Glomerular endothelial cell (primary cell): ENCODE measurements around the gene SUCLA2. TPM values are rescaled to one million over a fixed set of nuclear protein-coding genes. Genes with fewer than 3 reads are reported as not detected.
"Not testable (repeated sequence)": the region's sequence is repeated elsewhere in the genome, so short reads cannot be mapped to it uniquely, and the experiment has no call there.

ENCODE experiments used
- DNase-seq: peaks from one replicate; pipeline ENCODE4 v3.0.0-alpha.2; 2011; ENCODE audit warnings: low read depth, low spot score; ENCODE audit errors: extremely low read depth
- total RNA-seq: library from RNA; depleted of rRNA; stranded (reverse); fragments of >200 nt; gene quantifications from 2 replicates; pipeline ENCODE4 v1.2.3, GENCODE V29; 2015

Gene SUCLA2
- total RNA-seq, 1 donor from 2014 or later = 25.3 TPM

DNA sequence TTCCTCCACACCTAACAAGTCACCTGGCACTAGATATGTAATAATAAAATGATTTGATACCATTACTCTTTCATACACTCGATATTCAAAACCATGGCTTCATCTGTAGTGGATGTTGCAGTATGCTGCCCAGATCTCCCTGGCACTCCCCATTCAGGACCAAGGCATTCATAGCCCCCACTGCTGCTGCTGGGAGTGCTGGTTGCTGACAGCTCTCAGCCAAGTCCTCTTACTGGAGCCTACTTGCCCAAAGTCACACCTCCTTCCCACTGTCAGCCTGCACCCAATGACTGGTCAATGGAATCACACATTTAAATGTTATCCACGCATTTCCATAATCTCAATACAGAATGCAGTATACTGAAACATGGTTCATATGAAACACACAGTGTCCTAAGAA lies 3.7 kb downstream of the SUCLA2 start:
- no peak for DNase-seq

DNA sequence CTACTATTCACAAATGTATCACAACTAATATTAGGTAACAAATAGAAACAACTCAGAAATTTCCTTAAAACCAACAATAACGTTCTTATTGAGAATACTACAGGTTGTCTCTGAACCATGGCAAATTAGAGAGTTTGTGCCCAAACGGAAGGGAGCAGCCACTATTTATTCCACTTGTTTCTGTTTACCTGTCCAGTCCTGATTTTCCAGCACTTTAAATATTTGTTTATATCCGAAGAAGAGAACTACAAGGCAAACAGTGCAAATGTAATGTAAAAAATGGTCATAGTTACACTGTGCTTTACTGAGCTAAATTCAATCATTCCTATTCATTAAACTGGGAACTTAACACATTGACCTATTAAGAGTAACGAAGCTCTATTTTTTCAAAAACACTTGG lies 9.2 kb downstream of the SUCLA2 start:
- no peak for DNase-seq

- no peak for DNase-seq
Observed at GRCh38 chr13:47990920-47991466, 10.1 kb downstream of the SUCLA2 start.

DNA sequence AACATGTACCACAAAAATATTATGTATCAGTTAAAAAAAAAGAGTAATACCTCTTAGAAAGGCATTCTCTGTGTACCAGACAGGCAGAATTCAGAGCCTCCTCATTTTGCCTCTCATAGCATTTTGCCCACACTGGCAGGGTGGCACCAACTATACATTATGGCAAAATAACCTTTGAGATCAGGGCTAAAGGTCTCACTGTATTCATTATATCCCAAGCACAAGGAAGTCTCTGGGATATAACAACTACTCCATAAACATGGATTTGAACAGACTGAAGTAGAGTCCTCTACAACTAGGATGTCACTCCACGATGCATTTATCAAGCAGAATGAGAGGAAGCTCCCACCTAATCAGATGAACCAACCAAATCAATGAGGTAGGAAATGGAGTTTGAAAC lies 10.6 kb downstream of the SUCLA2 start:
- no peak for DNase-seq

- no peak for DNase-seq
Observed at GRCh38 chr13:47983070-47983469, 18.0 kb downstream of the SUCLA2 start.

GRCh38 chr13:47976325-47976724 lies 24.7 kb downstream of the SUCLA2 start:
- DNase-seq = no peak

- no peak for DNase-seq
Observed at GRCh38 chr13:47964863-47965262, 36.2 kb downstream of the SUCLA2 start.

DNA sequence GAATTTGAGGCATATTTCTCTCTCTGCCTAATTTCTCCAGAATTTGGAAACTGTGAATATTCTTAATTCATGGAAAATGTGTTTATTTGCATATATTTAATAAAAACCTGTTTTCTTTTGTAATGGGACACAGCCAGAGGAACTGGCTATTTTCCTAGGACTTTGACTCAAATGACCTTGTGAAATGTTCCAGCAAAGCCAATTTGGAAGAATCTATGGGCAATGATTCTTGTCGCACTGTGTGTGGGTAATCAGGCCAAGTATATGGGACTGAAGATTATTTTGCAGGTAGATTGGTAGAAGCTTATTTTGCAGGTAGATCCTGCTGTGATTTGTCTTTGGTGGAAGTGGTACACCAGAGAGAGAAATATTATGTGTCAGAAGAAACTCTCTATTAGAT lies 38.8 kb downstream of the SUCLA2 start:
- no peak for DNase-seq

- no peak for DNase-seq
Observed at GRCh38 chr13:47959468-47960247, 41.4 kb downstream of the SUCLA2 start.

DNA sequence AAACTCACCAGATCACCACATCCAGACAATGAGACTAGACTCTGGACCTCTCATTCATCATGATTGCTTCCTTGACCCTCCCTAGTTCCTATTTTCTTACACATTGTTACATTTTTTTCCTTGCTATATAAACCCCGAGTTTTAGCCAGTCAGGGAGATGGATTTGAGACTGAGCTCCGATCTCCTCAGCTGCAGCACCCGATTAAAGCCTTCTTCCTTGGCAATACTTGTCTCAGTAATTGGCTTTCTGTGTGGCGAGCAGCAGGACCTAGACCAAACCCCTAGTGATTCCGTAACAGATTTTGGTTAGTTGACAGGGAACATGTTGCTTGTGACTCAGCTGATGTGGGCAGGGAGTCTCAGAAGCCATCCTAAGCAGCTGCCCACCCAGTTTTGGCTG lies 44.0 kb downstream of the SUCLA2 start:
- no peak for DNase-seq

- no peak for DNase-seq
Observed at GRCh38 chr13:47955836-47956235, 45.2 kb downstream of the SUCLA2 start.

- DNase-seq = no peak
Observed at GRCh38 chr13:47949799-47950198, 51.3 kb downstream of the SUCLA2 start.

DNA sequence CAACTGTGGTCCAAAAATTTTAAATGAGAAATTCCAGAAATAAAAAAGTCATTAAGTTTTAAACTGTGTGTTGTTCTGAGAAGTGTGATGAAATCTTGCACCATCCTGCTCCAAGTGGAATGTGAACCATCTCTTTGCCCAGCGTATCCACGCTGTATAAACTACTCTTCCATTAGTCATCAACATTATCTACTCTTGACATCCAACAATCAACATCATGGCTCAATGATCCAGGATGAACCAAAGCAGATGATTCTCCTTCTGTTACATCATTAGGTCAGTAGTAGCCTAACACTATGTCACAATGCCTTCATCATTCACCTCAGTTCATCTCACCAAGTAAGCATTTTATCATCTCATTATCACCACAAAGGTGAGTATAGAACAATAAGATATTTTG lies 55.3 kb downstream of the SUCLA2 start:
- no peak for DNase-seq

- not testable (repeated sequence) for DNase-seq
Observed at GRCh38 chr13:47945146-47945545, 55.9 kb downstream of the SUCLA2 start.

DNA sequence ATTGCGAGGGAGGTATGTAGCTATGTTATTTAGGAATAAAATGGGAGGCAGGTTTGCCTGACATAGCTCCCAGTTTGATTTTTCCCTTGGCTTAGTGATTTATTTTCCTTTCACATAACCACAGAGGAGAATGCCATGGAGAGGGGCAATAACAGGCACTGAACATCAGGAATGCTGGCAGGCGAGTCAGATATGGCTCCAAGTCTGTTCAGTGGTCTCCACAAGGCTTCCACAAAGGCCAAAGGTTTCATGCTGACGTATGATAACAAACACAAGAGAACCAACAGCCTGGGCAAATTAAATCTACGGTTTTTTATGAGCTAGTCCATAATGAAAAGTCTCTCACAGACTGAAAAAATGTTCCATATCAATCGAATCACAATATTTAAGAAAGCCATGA lies 66.7 kb downstream of the SUCLA2 start:
- no peak for DNase-seq

- DNase-seq = no peak
Observed at GRCh38 chr13:47932950-47933923, 67.8 kb downstream of the SUCLA2 start.

GRCh38 chr13:47930649-47931165 lies 70.4 kb downstream of the SUCLA2 start:
- no peak for DNase-seq

- no peak for DNase-seq
Observed at GRCh38 chr13:47929156-47929555, 71.9 kb downstream of the SUCLA2 start.

DNA sequence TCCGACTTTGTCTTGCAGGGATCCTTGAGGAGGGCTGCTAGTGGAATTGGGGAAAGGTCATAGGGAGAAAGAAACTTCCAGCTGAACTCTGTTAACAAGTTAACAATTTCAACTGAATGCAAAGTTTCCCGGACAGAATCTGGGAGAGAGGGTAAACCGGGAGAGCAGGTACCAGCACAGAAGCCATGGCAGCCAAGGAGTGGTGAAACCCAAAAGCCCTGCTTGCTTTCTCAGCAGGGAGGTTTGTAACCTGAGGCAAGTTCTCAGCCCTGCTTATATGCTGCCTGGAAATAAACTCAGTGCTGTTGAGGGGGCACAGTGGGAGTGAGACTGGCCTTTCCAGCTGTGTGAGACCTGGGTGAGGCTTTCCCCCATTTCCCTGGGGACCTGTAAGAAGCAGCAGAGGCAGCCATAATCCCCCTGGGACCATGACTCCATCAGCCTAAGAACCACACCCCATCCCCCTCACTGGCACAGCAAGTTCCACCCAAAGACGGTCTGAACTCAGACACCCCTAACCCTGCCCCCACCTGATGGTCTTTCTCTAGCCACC lies 84.0 kb downstream of the SUCLA2 start:
- DNase-seq = no peak

DNA sequence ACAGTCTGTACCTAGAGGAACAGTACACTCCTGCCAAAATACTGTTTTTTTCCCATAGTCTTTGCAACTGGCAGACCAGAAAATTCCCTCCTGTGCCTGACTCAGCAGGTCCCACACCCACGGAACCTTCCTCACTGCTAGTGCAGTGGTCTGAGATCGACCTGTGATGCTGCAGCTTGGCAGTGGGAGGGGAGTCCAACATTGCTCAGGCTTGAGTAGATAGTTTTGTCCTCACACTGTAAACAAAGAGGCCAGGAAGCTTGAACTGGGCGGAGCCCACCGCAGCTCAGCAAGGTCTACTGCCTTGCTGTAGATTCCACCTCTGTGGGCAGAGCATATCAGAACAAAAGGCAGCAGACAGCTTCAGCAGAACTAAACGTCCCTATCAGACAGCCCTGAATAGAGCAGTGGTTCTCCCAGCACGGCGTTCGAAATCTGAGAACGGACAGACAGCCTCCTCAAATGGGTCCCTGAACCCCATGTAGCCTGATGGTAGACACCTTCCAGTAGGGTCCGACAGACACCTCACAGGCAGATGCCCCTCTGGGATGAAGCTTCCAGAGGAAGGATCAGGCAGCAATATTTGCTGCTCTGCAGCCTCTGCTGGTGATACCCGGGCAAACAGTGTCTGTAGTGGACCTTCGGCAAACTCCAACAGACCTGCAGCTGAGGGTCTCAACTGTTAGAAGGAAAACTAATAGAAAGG lies 92.7 kb downstream of the SUCLA2 start:
- DNase-seq = no peak
